DOHH2 (cell line): Measurements from ENCODE around the gene HOXD10.

Experiments used
- H3F3A ChIP-seq: fragments of 200-600 bp; sonication (generic), shearing (Covaris generic); 2 replicates; pipeline ENCODE4 v1.6.0; 2016; ENCODE audit warnings: antibody characterized with exemption, mild to moderate bottlenecking; ENCODE audit not compliant: control insufficient read depth, insufficient read depth
- H3K27ac ChIP-seq: fragments of 200-600 bp; sonication (generic); 2 replicates; pipeline ENCODE4 v1.5.1; 2014; ENCODE audit warnings: low read depth, mild to moderate bottlenecking, low read length, moderate library complexity
- H3K27me3 ChIP-seq: fragments of 200-600 bp; sonication (generic); 2 replicates; pipeline ENCODE4 v1.6.1; 2014; ENCODE audit warnings: mild to moderate bottlenecking, low read length, mixed read lengths; ENCODE audit not compliant: control insufficient read depth
- H3K36me3 ChIP-seq: fragments of 200-600 bp; sonication (generic); 2 replicates; pipeline ENCODE4 v1.6.1; 2014; ENCODE audit warnings: mild to moderate bottlenecking, low read length, moderate library complexity, mixed read lengths; ENCODE audit not compliant: control insufficient read depth
- H3K4me1 ChIP-seq: fragments of 200-600 bp; sonication (generic); 2 replicates; pipeline ENCODE4 v1.6.1; 2014; ENCODE audit warnings: mild to moderate bottlenecking, low read length, mixed read lengths; ENCODE audit not compliant: control insufficient read depth
- H3K4me2 ChIP-seq: fragments of 200-600 bp; sonication (generic); 2 replicates; pipeline ENCODE4 v1.6.0; 2014; ENCODE audit warnings: mild to moderate bottlenecking, low read length, moderate library complexity
- H3K4me3 ChIP-seq: fragments of 200-600 bp; sonication (generic); 2 replicates; pipeline ENCODE4 v1.5.1; 2014; ENCODE audit warnings: mild to moderate bottlenecking, low read length, mixed read lengths
- H3K79me2 ChIP-seq: fragments of 200-600 bp; sonication (generic); 2 replicates; pipeline ENCODE4 v1.6.1; 2014; ENCODE audit warnings: mild to moderate bottlenecking, low read length, mixed read lengths; ENCODE audit not compliant: control insufficient read depth
- H3K9me2 ChIP-seq: fragments of 200-600 bp; sonication (generic); replicated peaks from 2 replicates; pipeline ENCODE4 v1.6.1; 2014; ENCODE audit warnings: mild to moderate bottlenecking, low read length, mixed read lengths; ENCODE audit not compliant: control insufficient read depth
- H3K9me3 ChIP-seq: fragments of 200-600 bp; sonication (generic); 2 replicates; pipeline ENCODE4 v1.6.1; 2014; ENCODE audit warnings: antibody characterized with exemption, low read length, mixed read lengths; ENCODE audit not compliant: control insufficient read depth, insufficient read depth
- H4K20me1 ChIP-seq: fragments of 200-600 bp; sonication (generic); 2 replicates; pipeline ENCODE4 v1.6.0; 2014; ENCODE audit warnings: low read depth, mild to moderate bottlenecking, antibody characterized with exemption, low read length, moderate library complexity; ENCODE audit not compliant: control insufficient read depth, insufficient read depth
- EZH2phosphoT487 ChIP-seq: fragments of 200-600 bp; sonication (generic); IDR thresholded peaks from 2 replicates; pipeline ENCODE4 v1.6.1; 2017; ENCODE audit warnings: borderline replicate concordance, mild to moderate bottlenecking, antibody characterized with exemption, low read length, moderate library complexity, mixed read lengths
- TF ChIP-seq, protein P1 (sequence below): fragments of 200-600 bp; sonication (generic); IDR thresholded peaks from one replicate; pipeline ENCODE4 v1.5.1; 2014; ENCODE audit warnings: antibody characterized with exemption, mild to moderate bottlenecking, low read depth, low read length; ENCODE audit not compliant: poor library complexity, severe bottlenecking

Gene HOXD10

DNA sequence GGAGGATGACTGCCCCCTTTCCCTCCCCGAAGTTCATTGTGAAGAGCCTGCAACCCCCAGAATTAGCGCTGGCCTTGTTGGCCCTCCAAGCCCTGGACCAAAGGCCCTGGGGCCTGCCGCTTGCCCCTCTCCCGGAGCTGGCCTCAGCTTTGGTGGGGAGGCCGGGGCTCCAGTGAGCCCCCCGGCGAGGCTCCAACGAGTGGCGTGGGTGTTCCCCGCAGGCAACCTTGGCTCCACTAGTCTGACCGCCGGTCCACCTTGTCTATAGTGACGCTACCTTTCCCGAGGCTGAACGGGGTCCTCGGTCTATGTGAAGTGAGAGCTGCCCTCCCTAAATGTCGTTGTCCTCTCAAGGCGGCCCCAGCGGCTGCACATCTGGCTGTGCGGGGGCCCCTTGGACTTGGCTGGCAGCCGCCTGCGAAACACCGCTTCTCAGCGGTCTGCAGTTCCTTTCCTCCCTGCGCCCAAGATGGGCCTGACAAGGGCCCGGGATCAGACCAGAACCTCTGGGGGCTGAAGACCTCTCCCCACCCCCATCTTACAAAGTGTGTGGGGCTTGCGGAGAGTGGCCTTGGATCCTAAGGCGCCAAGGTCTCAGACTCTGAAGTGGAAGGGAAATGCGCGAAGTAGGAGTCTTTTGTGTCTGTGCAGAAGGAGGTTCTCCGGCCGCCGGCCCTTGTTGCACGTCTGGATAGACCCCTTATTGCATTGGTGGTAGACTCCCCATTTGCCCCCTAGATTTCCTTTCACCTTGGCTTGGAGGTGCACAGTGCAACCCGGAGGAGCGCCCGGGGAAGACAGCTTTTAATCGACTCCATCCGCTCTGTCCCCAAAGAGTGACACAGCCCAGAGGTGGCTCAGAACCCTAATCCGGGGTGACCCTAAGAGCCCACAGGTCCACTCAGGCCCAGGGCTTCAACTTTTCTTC lies 3.9 kb upstream of the HOXD10 start:
- Histone ChIP-seq H3K9me2 (no peaks in the 10 kb centered on the region), H3K79me2 (no peaks in the 10 kb centered on the region), H3F3A (no peaks in the 10 kb centered on the region), H3K27me3 (peaks cover 22% of the 10 kb centered on the region), H3K27ac (no peak overlapping the region), H3K9me3 (no peaks in the 10 kb centered on the region), H3K36me3 (no peaks in the 10 kb centered on the region), H3K4me3 (no peak overlapping the region), H3K4me1 (no peaks in the 10 kb centered on the region), H4K20me1 (no peaks in the 10 kb centered on the region), H3K4me2 (no peak overlapping the region)
- TF ChIP-seq, protein P1, sequence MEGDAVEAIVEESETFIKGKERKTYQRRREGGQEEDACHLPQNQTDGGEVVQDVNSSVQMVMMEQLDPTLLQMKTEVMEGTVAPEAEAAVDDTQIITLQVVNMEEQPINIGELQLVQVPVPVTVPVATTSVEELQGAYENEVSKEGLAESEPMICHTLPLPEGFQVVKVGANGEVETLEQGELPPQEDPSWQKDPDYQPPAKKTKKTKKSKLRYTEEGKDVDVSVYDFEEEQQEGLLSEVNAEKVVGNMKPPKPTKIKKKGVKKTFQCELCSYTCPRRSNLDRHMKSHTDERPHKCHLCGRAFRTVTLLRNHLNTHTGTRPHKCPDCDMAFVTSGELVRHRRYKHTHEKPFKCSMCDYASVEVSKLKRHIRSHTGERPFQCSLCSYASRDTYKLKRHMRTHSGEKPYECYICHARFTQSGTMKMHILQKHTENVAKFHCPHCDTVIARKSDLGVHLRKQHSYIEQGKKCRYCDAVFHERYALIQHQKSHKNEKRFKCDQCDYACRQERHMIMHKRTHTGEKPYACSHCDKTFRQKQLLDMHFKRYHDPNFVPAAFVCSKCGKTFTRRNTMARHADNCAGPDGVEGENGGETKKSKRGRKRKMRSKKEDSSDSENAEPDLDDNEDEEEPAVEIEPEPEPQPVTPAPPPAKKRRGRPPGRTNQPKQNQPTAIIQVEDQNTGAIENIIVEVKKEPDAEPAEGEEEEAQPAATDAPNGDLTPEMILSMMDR, result no peak
- TF ChIP-seq EZH2phosphoT487, result no peak

DNA sequence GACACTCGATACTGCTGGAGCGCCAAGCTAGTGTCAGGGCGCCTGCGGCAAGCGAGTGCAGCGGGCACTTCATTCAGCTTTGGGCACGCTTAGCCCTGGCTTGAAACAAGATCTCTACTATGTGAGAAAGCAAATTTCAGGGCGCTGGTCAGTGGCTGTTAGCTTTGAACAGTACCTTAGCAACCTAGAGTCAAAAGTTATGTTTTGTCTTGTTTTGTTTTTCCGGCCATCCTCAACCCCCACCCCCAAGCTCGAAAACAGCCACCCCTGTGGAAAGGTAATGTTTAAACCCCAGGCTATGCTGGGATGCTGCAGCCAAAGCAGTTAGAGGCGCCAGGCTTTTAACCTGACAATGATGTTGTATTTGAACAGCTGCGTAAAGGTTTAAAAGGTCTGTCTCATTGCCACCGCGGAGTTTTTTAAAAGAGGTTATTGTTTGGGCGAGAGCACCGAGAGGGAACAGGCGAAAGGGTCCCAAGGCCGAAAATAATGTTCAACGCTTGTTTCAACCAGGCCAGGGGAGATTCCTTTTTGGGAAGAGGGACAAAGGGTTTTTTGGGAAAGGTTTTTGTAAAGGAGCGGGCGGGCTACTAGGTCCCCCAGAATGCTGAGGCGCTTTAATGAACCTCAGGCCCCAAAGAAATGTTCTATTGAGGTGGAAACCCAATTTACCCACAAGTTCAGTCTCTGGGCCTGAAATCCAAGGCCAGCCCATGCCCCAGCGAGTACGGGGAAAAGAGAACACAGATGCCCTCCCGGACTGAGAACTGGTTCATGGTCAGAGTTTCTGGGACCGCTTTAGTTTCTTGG lies 2.3 kb upstream of the HOXD10 start:
- Histone ChIP-seq H3K4me3 (no peak overlapping the region), H3K27ac (no peak overlapping the region)

DNA sequence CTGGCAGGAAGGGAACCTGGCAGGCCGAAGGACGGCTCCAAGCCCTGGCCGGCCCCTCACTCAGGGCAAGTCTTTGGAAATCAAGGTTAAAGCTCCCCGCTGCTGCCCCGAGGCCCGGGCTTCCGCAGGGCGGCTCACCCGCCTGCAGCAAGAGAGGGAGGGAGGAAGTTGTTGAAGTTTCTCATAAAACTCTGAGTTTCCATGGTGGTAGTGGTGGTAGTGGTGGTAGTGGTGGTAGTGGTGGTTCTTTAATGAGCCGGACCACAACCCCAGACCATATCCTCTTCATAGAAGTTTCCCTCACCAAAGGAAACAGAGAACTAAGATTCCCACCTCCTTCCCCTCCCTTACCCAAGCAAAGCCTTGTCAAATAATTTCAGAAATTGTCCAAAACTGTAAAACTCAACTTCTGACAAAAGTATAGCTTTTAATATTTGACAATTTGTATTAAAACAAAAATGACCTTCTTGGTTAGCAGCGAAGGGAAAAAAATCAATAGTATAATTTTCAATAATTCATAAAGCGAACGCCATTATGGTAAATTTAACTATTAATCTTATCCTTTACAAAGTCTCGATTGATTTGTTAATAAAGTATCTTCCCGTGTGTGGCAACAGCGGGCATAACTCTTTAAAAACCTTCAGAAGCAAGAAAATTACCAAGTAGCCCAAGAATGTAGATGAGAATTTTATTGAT lies 1.5 kb upstream of the HOXD10 start:
- H3K9me3 ChIP-seq, result no peaks in the 10 kb centered on the region
- no peaks in the 10 kb centered on the region for H3K36me3 ChIP-seq
- H3K79me2 ChIP-seq, result no peaks in the 10 kb centered on the region
- H3K4me2 ChIP-seq, result no peak overlapping the region
- no peaks in the 10 kb centered on the region for H3K4me1 ChIP-seq
- no peak overlapping the region for H3K4me3 ChIP-seq
- no peaks in the 10 kb centered on the region for H3F3A ChIP-seq
- H3K27ac ChIP-seq, result no peak overlapping the region
- H4K20me1 ChIP-seq, result no peaks in the 10 kb centered on the region
- H3K27me3 ChIP-seq, result peaks cover 22% of the 10 kb centered on the region
- H3K9me2 ChIP-seq, result no peaks in the 10 kb centered on the region
- TF ChIP-seq, protein P1, result no peak
- no peak for TF ChIP-seq EZH2phosphoT487

More for the DNA sequence above, 2.3 kb upstream of the HOXD10 start:
- H3K4me2 ChIP-seq, result no peak overlapping the region
- H3K9me2 ChIP-seq, result no peaks in the 10 kb centered on the region
- H3K4me1 ChIP-seq, result no peaks in the 10 kb centered on the region
- H3K9me3 ChIP-seq, result no peaks in the 10 kb centered on the region
- no peaks in the 10 kb centered on the region for H3F3A ChIP-seq
- H3K27me3 ChIP-seq, result peaks cover 22% of the 10 kb centered on the region
- no peaks in the 10 kb centered on the region for H4K20me1 ChIP-seq
- TF ChIP-seq EZH2phosphoT487, result no peak
- TF ChIP-seq, protein P1, result no peak
- no peaks in the 10 kb centered on the region for H3K36me3 ChIP-seq
- H3K79me2 ChIP-seq, result no peaks in the 10 kb centered on the region
